Measurements from ENCODE around the gene CLEC19A. TPM values are rescaled to one million over a fixed set of nuclear protein-coding genes. Genes with fewer than 3 reads are reported as not detected.

CLEC19A gene
- total RNA-seq, 2 experiments from 2014 or later: not detected

- POLR2A ChIA-PET: no interaction called here
- Mint-ChIP-seq H3K36me3 (ENCODE audit: low read depth) (no peaks in the 10 kb centered on the region), H3K27ac (no peak overlapping the region), H3K9me3 (ENCODE audit: insufficient read depth) (no peaks in the 10 kb centered on the region), H3K27me3 (ENCODE audit: low read depth) (peaks cover 2% of the 10 kb centered on the region), H3K4me3 (no peak overlapping the region), H3K4me1 (ENCODE audit: low read depth) (no peaks in the 10 kb centered on the region)
- CTCF ChIA-PET: no interaction called here
- DNase-seq (no peak), ATAC-seq (no peak)
Measured at GRCh38 chr16:19338335-19338734, 52.8 kb downstream of the CLEC19A start.

- no peaks in the 10 kb centered on the region for H3K9me3 Mint-ChIP-seq (ENCODE audit: insufficient read depth)
- no peak overlapping the region for H3K4me3 Mint-ChIP-seq
- H3K36me3 Mint-ChIP-seq (ENCODE audit: low read depth): no peaks in the 10 kb centered on the region
- DNase-seq: no peak
- H3K27me3 Mint-ChIP-seq (ENCODE audit: low read depth): peaks cover 4% of the 10 kb centered on the region
- H3K27ac Mint-ChIP-seq: no peak overlapping the region
- ChIA-PET CTCF (no interaction called here), POLR2A (no interaction called here)
- no peak for ATAC-seq
- H3K4me1 Mint-ChIP-seq (ENCODE audit: low read depth): no peaks in the 10 kb centered on the region
Measured at GRCh38 chr16:19344224-19344801, 58.8 kb downstream of the CLEC19A start.

- ChIA-PET CTCF (no interaction called here), POLR2A (no interaction called here)
- Mint-ChIP-seq H3K36me3 (ENCODE audit: low read depth) (no peaks in the 10 kb centered on the region), H3K4me3 (no peak overlapping the region), H3K4me1 (ENCODE audit: low read depth) (no peaks in the 10 kb centered on the region), H3K27me3 (ENCODE audit: low read depth) (peaks cover 4% of the 10 kb centered on the region), H3K9me3 (ENCODE audit: insufficient read depth) (no peaks in the 10 kb centered on the region), H3K27ac (no peak overlapping the region)
- DNase-seq: no peak
- no peak for ATAC-seq
Measured at GRCh38 chr16:19344980-19345379, 59.4 kb downstream of the CLEC19A start.

GRCh38 chr16:19346335-19346922, 60.9 kb downstream of the CLEC19A start:
- CTCF ChIA-PET: no interaction called here
- no peak overlapping the region for H3K27ac Mint-ChIP-seq

GRCh38 chr16:19348125-19348524, 62.6 kb downstream of the CLEC19A start:
- Mint-ChIP-seq H3K4me1 (ENCODE audit: low read depth) (no peaks in the 10 kb centered on the region), H3K27ac (no peak overlapping the region), H3K9me3 (ENCODE audit: insufficient read depth) (no peaks in the 10 kb centered on the region), H3K4me3 (no peak overlapping the region), H3K36me3 (ENCODE audit: low read depth) (no peaks in the 10 kb centered on the region), H3K27me3 (ENCODE audit: low read depth) (peaks cover 4% of the 10 kb centered on the region)
- CTCF ChIA-PET: no interaction called here
- ATAC-seq (no peak), DNase-seq (no peak)
- POLR2A ChIA-PET: no interaction called here

More at GRCh38 chr16:19346335-19346922, 60.9 kb downstream of the CLEC19A start:
- DNase-seq (no peak), ATAC-seq (no peak)
- Mint-ChIP-seq H3K36me3 (ENCODE audit: low read depth) (no peaks in the 10 kb centered on the region), H3K27me3 (ENCODE audit: low read depth) (peaks cover 4% of the 10 kb centered on the region), H3K4me3 (no peak overlapping the region), H3K4me1 (ENCODE audit: low read depth) (no peaks in the 10 kb centered on the region), H3K9me3 (ENCODE audit: insufficient read depth) (no peaks in the 10 kb centered on the region)
- POLR2A ChIA-PET: no interaction called here

GRCh38 chr16:19348578-19349315, 63.2 kb downstream of the CLEC19A start:
- H3K27ac Mint-ChIP-seq: no peak overlapping the region
- H3K4me3 Mint-ChIP-seq: no peak overlapping the region
- ChIA-PET POLR2A (no interaction called here), CTCF (no interaction called here)
- H3K9me3 Mint-ChIP-seq (ENCODE audit: insufficient read depth): no peaks in the 10 kb centered on the region
- H3K27me3 Mint-ChIP-seq (ENCODE audit: low read depth): peaks cover 4% of the 10 kb centered on the region
- H3K36me3 Mint-ChIP-seq (ENCODE audit: low read depth): no peaks in the 10 kb centered on the region
- ATAC-seq (no peak), DNase-seq (no peak)
- H3K4me1 Mint-ChIP-seq (ENCODE audit: low read depth): no peaks in the 10 kb centered on the region

GRCh38 chr16:19354371-19354770, 68.8 kb downstream of the CLEC19A start:
- H3K4me3 Mint-ChIP-seq: no peak overlapping the region
- no peaks in the 10 kb centered on the region for H3K4me1 Mint-ChIP-seq (ENCODE audit: low read depth)
- H3K9me3 Mint-ChIP-seq (ENCODE audit: insufficient read depth): no peaks in the 10 kb centered on the region
- ChIA-PET POLR2A (interaction anchor here (0.6 kb wide), 1 partner anchor 371 kb away, joined by 4 read pairs; no protein-coding TSS in a partner anchor), CTCF (interaction anchor here (1.1 kb wide), 1 partner anchor 149 kb away, joined by 3 read pairs; no protein-coding TSS in a partner anchor)
- H3K27ac Mint-ChIP-seq: no peak overlapping the region
- ATAC-seq (no peak), DNase-seq (no peak)
- H3K27me3 Mint-ChIP-seq (ENCODE audit: low read depth): no peaks in the 10 kb centered on the region
- no peaks in the 10 kb centered on the region for H3K36me3 Mint-ChIP-seq (ENCODE audit: low read depth)

- no peak for ATAC-seq
- H3K27me3 Mint-ChIP-seq (ENCODE audit: low read depth): no peaks in the 10 kb centered on the region
Measured at GRCh38 chr16:19356024-19356952, 70.8 kb downstream of the CLEC19A start.

GRCh38 chr16:19359556-19359955, 74.0 kb downstream of the CLEC19A start:
- ChIA-PET POLR2A (no interaction called here), CTCF (no interaction called here)
- Mint-ChIP-seq H3K9me3 (ENCODE audit: insufficient read depth) (no peaks in the 10 kb centered on the region), H3K36me3 (ENCODE audit: low read depth) (no peaks in the 10 kb centered on the region), H3K4me1 (ENCODE audit: low read depth) (no peaks in the 10 kb centered on the region), H3K27ac (no peak overlapping the region), H3K4me3 (no peak overlapping the region), H3K27me3 (ENCODE audit: low read depth) (no peaks in the 10 kb centered on the region)
- DNase-seq (no peak), ATAC-seq (no peak)

More at GRCh38 chr16:19356024-19356952, 70.8 kb downstream of the CLEC19A start:
- DNase-seq: no peak
- no peaks in the 10 kb centered on the region for H3K9me3 Mint-ChIP-seq (ENCODE audit: insufficient read depth)
- no peaks in the 10 kb centered on the region for H3K36me3 Mint-ChIP-seq (ENCODE audit: low read depth)
- no peaks in the 10 kb centered on the region for H3K4me1 Mint-ChIP-seq (ENCODE audit: low read depth)
- POLR2A ChIA-PET: no interaction called here
- H3K4me3 Mint-ChIP-seq: no peak overlapping the region
- no peak overlapping the region for H3K27ac Mint-ChIP-seq
- CTCF ChIA-PET: no interaction called here

Other genes with a start within 250 kb of the CLEC19A start
- gene COQ7, start 218.1 kb upstream of the CLEC19A start, total RNA-seq: 10 to 100 TPM; 16.3 to 16.8 TPM
- 1 to 10 TPM; 2.3 TPM for gene ITPRIPL2, start 171.8 kb upstream of the CLEC19A start, total RNA-seq
- not detected for gene SYT17, start 117.5 kb upstream of the CLEC19A start, total RNA-seq
- gene TMC5, start 132.2 kb downstream of the CLEC19A start, total RNA-seq: not detected
- gene GDE1, start 236.4 kb downstream of the CLEC19A start, total RNA-seq: 10 to 100 TPM; 19.7 to 25.9 TPM
- 10 to 100 TPM; 33.7 to 36.7 TPM for gene CCP110, start 238.2 kb downstream of the CLEC19A start, total RNA-seq